Astrocyte (in vitro differentiated cells and primary cell): ENCODE data around the gene TBPL1.

Source experiments
- CTCF ChIP-seq: IDR thresholded peaks from 2 replicates; pipeline ENCODE4 v1.5.1; 2011; ENCODE audit warnings: low read depth, mild to moderate bottlenecking, inconsistent platforms, low read length, moderate library complexity; ENCODE audit not compliant: insufficient read depth
- EZH2 ChIP-seq: IDR thresholded peaks from 2 replicates; pipeline ENCODE4 v1.6.1; 2012; ENCODE audit warnings: mild to moderate bottlenecking, low read length, inconsistent platforms; ENCODE audit not compliant: insufficient read depth

GRCh38 chr6:133959667-133960368, 6.8 kb downstream of the TBPL1 start:
- no peak for TF ChIP-seq CTCF
- TF ChIP-seq EZH2: no peak
